ENCODE results near the gene TMEM181.
"Not testable (repeated sequence)": the region's sequence is repeated elsewhere in the genome, so short reads cannot be mapped to it uniquely, and the experiment has no call there.

TMEM181 gene

DNA sequence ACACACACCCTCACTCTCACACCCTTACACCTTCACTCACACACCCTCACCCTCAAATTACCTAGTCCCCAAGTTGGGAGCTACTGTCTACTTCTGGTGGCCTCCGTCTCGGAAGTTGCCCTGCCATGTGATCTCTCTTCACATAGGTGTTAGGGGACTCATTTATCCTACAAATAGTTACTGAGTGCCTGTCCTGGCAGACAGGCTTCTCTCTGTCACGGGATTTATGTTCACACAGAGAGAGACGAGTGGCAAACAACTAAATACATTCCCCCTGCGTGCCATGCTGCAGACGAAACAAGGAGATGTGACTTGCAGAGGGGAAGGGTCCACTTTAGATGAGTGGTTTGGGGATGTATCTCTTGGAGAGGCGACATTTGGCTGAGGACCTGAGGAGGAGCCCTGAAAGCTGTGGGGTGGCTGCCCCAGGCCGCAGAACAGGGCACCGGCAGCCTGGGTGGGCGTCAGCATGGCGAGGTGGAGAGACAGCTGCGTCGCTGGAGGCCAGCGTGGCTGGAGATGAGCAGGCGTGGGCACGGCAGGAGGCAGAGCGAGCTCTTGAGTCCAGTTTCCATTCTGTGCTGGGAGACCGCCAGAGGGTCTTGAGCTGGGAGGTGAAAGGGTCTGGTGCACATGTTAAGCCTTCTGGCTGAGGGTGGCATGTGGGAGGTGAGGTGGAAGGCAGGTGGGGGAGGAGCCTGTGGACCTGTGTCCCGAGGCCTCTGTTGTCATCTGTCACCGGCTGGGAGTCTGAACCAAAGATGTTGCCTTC lies 67.5 kb downstream of the TMEM181 start:
- no peak overlapping the region for H3K4me3 ChIP-seq (ENCODE audit: low read length)
- H3K4me1 ChIP-seq (ENCODE audit: insufficient read depth, low read length) = peaks cover 8% of the 10 kb centered on the region
- no peaks in the 10 kb centered on the region for H3K27me3 ChIP-seq (ENCODE audit: insufficient read depth, low read length)
- H3K36me3 ChIP-seq (ENCODE audit: insufficient read depth, low read length) = peaks cover 70% of the 10 kb centered on the region
- 93% methylated on average over 20 of the region's 20 CpGs for WGBS
- no peak overlapping the region for H3K27ac ChIP-seq (ENCODE audit: low read depth, low read length)
- no peak overlapping the region for H3K9ac ChIP-seq (ENCODE audit: low read depth, low read length)
- no peaks in the 10 kb centered on the region for H3K9me3 ChIP-seq (ENCODE audit: insufficient read depth, low read depth, low read length)

DNA sequence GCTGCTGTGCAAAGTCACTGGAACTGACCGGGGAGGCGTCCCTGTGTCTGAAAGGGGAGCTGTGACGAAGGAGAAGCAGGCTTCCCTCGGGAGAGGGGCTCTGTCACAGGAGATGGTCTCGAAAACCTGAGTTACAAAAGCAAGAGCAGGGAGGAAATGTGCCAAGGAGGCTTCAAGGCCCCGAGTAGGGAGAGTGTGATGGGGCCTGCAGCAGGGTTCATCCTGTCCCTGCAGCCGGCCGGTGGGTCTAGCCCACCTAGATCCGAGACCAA lies 68.0 kb downstream of the TMEM181 start:
- H3K36me3 ChIP-seq (ENCODE audit: insufficient read depth, low read length) = peaks cover 69% of the 10 kb centered on the region
- 93% methylated on average over 9 of the region's 9 CpGs for WGBS
- no peaks in the 10 kb centered on the region for H3K27me3 ChIP-seq (ENCODE audit: insufficient read depth, low read length)
- no peak overlapping the region for H3K27ac ChIP-seq (ENCODE audit: low read depth, low read length)
- peaks cover 8% of the 10 kb centered on the region for H3K4me1 ChIP-seq (ENCODE audit: insufficient read depth, low read length)
- no peaks in the 10 kb centered on the region for H3K9me3 ChIP-seq (ENCODE audit: insufficient read depth, low read depth, low read length)
- no peak overlapping the region for H3K9ac ChIP-seq (ENCODE audit: low read depth, low read length)
- no peak overlapping the region for H3K4me3 ChIP-seq (ENCODE audit: low read length)

GRCh38 chr6:158628542-158628941 lies 68.7 kb downstream of the TMEM181 start:
- H3K27me3 ChIP-seq (ENCODE audit: insufficient read depth, low read length) = no peaks in the 10 kb centered on the region
- H3K36me3 ChIP-seq (ENCODE audit: insufficient read depth, low read length) = peaks cover 72% of the 10 kb centered on the region
- peaks cover 8% of the 10 kb centered on the region for H3K4me1 ChIP-seq (ENCODE audit: insufficient read depth, low read length)
- H3K4me3 ChIP-seq (ENCODE audit: low read length) = no peak overlapping the region
- no peak overlapping the region; the same call in 1 of the 2 replicates for H3K27ac ChIP-seq (ENCODE audit: low read depth, low read length)
- WGBS = 93% methylated on average over 17 of the region's 17 CpGs
- no peak overlapping the region for H3K9ac ChIP-seq (ENCODE audit: low read depth, low read length)
- no peaks in the 10 kb centered on the region for H3K9me3 ChIP-seq (ENCODE audit: insufficient read depth, low read depth, low read length)

DNA sequence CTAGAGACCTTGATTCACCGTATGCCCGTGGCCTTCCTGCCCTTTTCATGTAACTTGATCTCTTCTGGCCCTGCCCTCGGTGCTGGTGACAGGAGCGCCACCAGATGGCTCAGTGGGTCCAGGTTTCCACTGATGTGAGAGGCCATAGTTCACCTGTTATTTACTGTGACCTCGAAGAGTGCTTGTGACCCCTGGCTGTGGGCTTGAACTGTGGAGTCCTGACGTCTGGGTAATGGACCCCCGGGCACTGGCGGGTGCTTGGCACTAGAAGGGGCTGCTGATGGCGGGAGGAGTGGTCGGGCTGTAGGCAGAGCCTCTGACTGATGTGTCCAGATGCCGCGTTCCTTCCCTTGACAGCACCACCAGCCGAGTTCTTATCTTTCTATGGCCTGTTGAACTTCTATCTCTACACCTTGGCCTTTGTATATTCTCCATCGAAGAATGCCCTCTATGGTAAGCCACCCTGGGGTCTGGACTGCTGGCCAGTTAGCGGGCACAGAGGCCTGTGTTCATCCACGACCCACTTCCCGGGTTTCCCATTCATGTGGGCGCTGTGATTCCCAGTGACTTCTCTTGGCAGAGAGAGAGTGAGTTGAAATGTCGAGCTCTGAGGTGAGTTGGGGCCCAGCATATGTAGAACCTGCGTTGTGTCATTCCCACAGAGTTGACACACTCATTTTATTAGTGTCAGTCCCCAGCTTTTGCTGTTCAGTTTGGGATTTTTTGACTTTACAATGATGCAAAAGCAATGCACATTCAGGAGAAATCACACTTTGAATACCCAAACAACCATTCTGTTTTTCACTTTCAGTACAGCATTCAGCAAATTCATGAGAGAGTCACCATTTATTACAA lies 69.7 kb downstream of the TMEM181 start:
- Histone ChIP-seq H3K27me3 (ENCODE audit: insufficient read depth, low read length) (no peaks in the 10 kb centered on the region), H3K4me1 (ENCODE audit: insufficient read depth, low read length) (peaks cover 8% of the 10 kb centered on the region), H3K27ac (ENCODE audit: low read depth, low read length) (no peak overlapping the region), H3K36me3 (ENCODE audit: insufficient read depth, low read length) (peaks cover 83% of the 10 kb centered on the region), H3K9ac (ENCODE audit: low read depth, low read length) (no peak overlapping the region), H3K9me3 (ENCODE audit: insufficient read depth, low read depth, low read length) (no peaks in the 10 kb centered on the region), H3K4me3 (ENCODE audit: low read length) (no peak overlapping the region)
- WGBS = 88% methylated on average over 20 of the region's 20 CpGs

GRCh38 chr6:158630938-158631616 lies 71.2 kb downstream of the TMEM181 start:
- Histone ChIP-seq H3K9ac (ENCODE audit: low read depth, low read length) (no peak overlapping the region), H3K27ac (ENCODE audit: low read depth, low read length) (no peak overlapping the region), H3K36me3 (ENCODE audit: insufficient read depth, low read length) (peaks cover 81% of the 10 kb centered on the region), H3K27me3 (ENCODE audit: insufficient read depth, low read length) (no peaks in the 10 kb centered on the region), H3K9me3 (ENCODE audit: insufficient read depth, low read depth, low read length) (no peaks in the 10 kb centered on the region), H3K4me3 (ENCODE audit: low read length) (no peak overlapping the region), H3K4me1 (ENCODE audit: insufficient read depth, low read length) (peaks cover 8% of the 10 kb centered on the region)
- WGBS = 93% methylated on average over 19 of the region's 19 CpGs

DNA sequence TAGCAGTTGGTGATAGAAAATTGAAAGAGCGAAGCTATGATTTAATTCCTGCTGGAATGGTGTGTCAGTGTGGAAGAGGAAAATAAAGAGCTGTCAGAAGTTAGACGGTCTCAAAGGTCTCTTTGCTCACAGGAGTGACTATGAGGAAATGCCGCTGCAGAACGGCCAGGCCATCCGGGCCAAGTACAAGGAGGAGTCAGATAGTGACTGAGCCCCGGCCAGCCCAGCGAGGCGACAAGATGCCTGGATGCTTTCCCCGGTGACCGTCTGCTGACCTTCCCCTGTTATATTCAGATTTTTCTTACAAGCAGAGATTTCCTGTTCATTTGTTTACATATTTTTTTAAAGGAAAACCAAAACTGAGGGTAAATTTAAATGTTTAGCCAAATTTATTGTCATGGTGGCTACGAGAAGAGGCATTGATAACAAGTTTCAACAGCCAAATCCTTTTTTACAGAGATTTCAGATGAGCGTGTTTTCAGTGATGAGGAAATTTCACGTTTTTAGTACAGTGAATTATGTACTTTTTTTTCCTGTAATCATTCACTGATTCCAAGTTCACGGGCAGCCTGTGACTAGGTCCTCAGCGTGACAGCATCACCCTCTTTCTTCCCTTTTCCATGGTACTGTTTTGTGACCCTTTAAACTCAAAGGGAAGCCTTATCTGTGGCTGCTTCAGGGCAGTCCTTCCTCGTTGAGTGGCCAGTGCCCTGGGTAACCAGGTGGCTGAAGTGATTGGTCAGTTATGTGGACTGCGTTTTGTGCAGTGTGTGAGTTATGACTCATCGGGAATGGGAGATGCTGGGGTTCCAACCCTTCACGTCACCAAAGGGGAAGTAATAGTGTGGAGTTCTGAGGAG lies 72.0 kb downstream of the TMEM181 start:
- 89% methylated on average over 19 of the region's 19 CpGs for WGBS
- no peaks in the 10 kb centered on the region for H3K27me3 ChIP-seq (ENCODE audit: insufficient read depth, low read length)
- H3K4me1 ChIP-seq (ENCODE audit: insufficient read depth, low read length) = peaks cover 8% of the 10 kb centered on the region
- no peaks in the 10 kb centered on the region for H3K9me3 ChIP-seq (ENCODE audit: insufficient read depth, low read depth, low read length)
- peaks cover 81% of the 10 kb centered on the region for H3K36me3 ChIP-seq (ENCODE audit: insufficient read depth, low read length)
- H3K4me3 ChIP-seq (ENCODE audit: low read length) = no peak overlapping the region
- no peak overlapping the region for H3K27ac ChIP-seq (ENCODE audit: low read depth, low read length)
- H3K9ac ChIP-seq (ENCODE audit: low read depth, low read length) = no peak overlapping the region

GRCh38 chr6:158632538-158633119 lies 72.7 kb downstream of the TMEM181 start:
- 88% methylated on average over 1 of the region's 3 CpGs for WGBS
- H3K27ac ChIP-seq (ENCODE audit: low read depth, low read length); H3K4me1 ChIP-seq (ENCODE audit: insufficient read depth, low read length); H3K9ac ChIP-seq (ENCODE audit: low read depth, low read length); H3K9me3 ChIP-seq (ENCODE audit: insufficient read depth, low read depth, low read length); H3K27me3 ChIP-seq (ENCODE audit: insufficient read depth, low read length); H3K4me3 ChIP-seq (ENCODE audit: low read length): not testable (repeated sequence)
- H3K36me3 ChIP-seq (ENCODE audit: insufficient read depth, low read length) = peaks cover 80% of the 10 kb centered on the region

DNA sequence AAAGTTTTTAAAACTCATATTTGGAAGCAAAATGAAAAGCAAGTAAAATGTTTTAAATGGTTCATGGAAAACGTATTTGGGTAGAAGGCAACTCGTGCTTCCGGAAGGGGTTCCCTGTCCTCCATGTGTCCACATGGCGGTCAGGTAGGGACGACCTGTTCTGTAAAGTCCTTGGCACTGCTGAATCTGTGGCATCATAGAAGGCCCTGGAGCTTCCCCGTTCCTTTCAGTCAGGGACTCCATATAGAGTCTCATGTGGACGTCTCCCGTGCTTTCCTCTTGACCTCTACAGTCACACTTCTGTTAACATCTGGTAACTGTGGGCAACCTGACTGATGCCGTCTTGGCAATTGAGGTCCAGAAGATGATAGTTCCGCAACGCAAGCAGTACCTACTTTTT lies 73.2 kb downstream of the TMEM181 start:
- no peak overlapping the region for H3K27ac ChIP-seq (ENCODE audit: low read depth, low read length)
- 94% methylated on average over 11 of the region's 11 CpGs for WGBS
- no peak overlapping the region for H3K4me3 ChIP-seq (ENCODE audit: low read length)
- no peak overlapping the region for H3K9ac ChIP-seq (ENCODE audit: low read depth, low read length)
- H3K36me3 ChIP-seq (ENCODE audit: insufficient read depth, low read length) = peaks cover 77% of the 10 kb centered on the region
- H3K9me3 ChIP-seq (ENCODE audit: insufficient read depth, low read depth, low read length) = no peaks in the 10 kb centered on the region
- H3K4me1 ChIP-seq (ENCODE audit: insufficient read depth, low read length) = peaks cover 8% of the 10 kb centered on the region
- no peaks in the 10 kb centered on the region for H3K27me3 ChIP-seq (ENCODE audit: insufficient read depth, low read length)

- no peak overlapping the region for H3K27ac ChIP-seq (ENCODE audit: low read depth, low read length)
These were observed 75.0 kb downstream of the TMEM181 start for GRCh38 chr6:158634695-158635426.

DNA sequence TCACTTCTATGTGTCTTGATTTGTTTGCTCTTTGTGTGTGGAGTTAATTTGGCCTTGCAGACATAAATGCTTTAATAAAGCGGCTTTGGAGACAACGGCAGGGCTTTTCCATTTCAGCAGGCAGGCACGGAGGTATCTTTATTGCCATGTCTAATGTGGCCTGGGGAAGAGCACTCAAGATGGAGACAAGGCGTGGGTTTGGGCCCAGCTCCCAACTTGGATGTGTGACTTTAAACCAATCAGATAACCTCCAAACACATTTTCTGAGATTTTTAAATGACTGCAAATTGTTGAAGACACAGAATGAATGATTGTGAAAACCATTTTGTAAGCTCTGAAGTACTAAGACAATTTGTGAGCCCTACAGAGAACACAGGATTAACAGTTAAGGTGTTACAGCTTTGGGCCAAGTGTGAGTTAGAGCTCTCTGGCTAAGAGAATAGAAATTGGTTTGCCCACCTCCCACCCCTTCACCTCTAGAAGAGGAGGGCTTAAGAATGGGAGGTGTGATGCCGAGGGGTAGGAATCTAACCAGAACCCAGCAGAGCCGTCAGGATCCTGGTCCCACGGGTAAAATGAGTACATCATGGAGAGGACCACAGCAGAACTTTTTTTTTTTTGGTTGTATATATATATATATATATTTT lies 75.7 kb downstream of the TMEM181 start:
- H3K36me3 ChIP-seq (ENCODE audit: insufficient read depth, low read length) = peaks cover 65% of the 10 kb centered on the region
- no peaks in the 10 kb centered on the region for H3K4me1 ChIP-seq (ENCODE audit: insufficient read depth, low read length)
- no peak overlapping the region for H3K9ac ChIP-seq (ENCODE audit: low read depth, low read length)
- H3K9me3 ChIP-seq (ENCODE audit: insufficient read depth, low read depth, low read length) = no peaks in the 10 kb centered on the region
- H3K27ac ChIP-seq (ENCODE audit: low read depth, low read length) = no peak overlapping the region
- H3K27me3 ChIP-seq (ENCODE audit: insufficient read depth, low read length) = no peaks in the 10 kb centered on the region
- H3K4me3 ChIP-seq (ENCODE audit: low read length) = no peak overlapping the region
- 97% methylated on average over 4 of the region's 7 CpGs for WGBS

More at GRCh38 chr6:158634695-158635426, 75.0 kb downstream of the TMEM181 start:
- Histone ChIP-seq H3K9me3 (ENCODE audit: insufficient read depth, low read depth, low read length) (no peaks in the 10 kb centered on the region), H3K36me3 (ENCODE audit: insufficient read depth, low read length) (peaks cover 72% of the 10 kb centered on the region), H3K9ac (ENCODE audit: low read depth, low read length) (no peak overlapping the region), H3K27me3 (ENCODE audit: insufficient read depth, low read length) (no peaks in the 10 kb centered on the region), H3K4me1 (ENCODE audit: insufficient read depth, low read length) (no peaks in the 10 kb centered on the region), H3K4me3 (ENCODE audit: low read length) (no peak overlapping the region)
- 88% methylated on average over 3 of the region's 6 CpGs for WGBS

Measured in HUES64 (cell line).